GM11168 (cell line): ENCODE results near the gene GLIS2.

Source experiments
- in situ Hi-C: fragments of 300-500 bp; cut with MboI; formaldehyde crosslinking; loops from one replicate; pipeline ENCODE4 v1.12.0; 2022; ENCODE audit warnings: low sequenced_read_pairs; ENCODE audit not compliant: unreplicated experiment

Gene GLIS2

GRCh38 chr16:4377573-4378154 is 61.8 kb downstream of the GLIS2 start:
- in situ Hi-C loops, result no loop called here

GRCh38 chr16:4378161-4378666 is 62.3 kb downstream of the GLIS2 start:
- in situ Hi-C loops, result no loop called here

- in situ Hi-C loops, result no loop called here
These were observed 63.3 kb downstream of the GLIS2 start for GRCh38 chr16:4378999-4379690.

- in situ Hi-C loops, result no loop called here
These were observed 64.5 kb downstream of the GLIS2 start for GRCh38 chr16:4380119-4381063.

- in situ Hi-C loops, result no loop called here
These were observed 65.4 kb downstream of the GLIS2 start for GRCh38 chr16:4381072-4381934.

- in situ Hi-C loops, result no loop called here
These were observed 66.3 kb downstream of the GLIS2 start for GRCh38 chr16:4381935-4382794.

- in situ Hi-C loops, result no loop called here
These were observed 67.0 kb downstream of the GLIS2 start for GRCh38 chr16:4382795-4383357.

GRCh38 chr16:4383591-4384444 is 68.0 kb downstream of the GLIS2 start:
- in situ Hi-C loops, result no loop called here

- in situ Hi-C loops, result no loop called here
These were observed 68.7 kb downstream of the GLIS2 start for GRCh38 chr16:4384509-4384942.

GRCh38 chr16:4385066-4385788 is 69.4 kb downstream of the GLIS2 start:
- in situ Hi-C loops, result no loop called here

- in situ Hi-C loops, result no loop called here
These were observed 70.1 kb downstream of the GLIS2 start for GRCh38 chr16:4385789-4386450.

- in situ Hi-C loops, result no loop called here
These were observed 70.6 kb downstream of the GLIS2 start for GRCh38 chr16:4386451-4386805.

- in situ Hi-C loops, result no loop called here
These were observed 71.2 kb downstream of the GLIS2 start for GRCh38 chr16:4386951-4387565.

- in situ Hi-C loops, result no loop called here
These were observed 71.9 kb downstream of the GLIS2 start for GRCh38 chr16:4387781-4388180.

- in situ Hi-C loops, result no loop called here
These were observed 72.6 kb downstream of the GLIS2 start for GRCh38 chr16:4388271-4389021.
